Measurements from ENCODE around the gene SYNPO. TPM values are rescaled to one million over a fixed set of nuclear protein-coding genes. Genes with fewer than 3 reads are reported as not detected.

SYNPO gene
- total RNA-seq, 1 donor from 2014 or later: 16.1 TPM

- Mint-ChIP-seq H3K27me3 (ENCODE audit: unreplicated experiment) (peaks cover 3% of the 10 kb centered on the region), H3K36me3 (ENCODE audit: unreplicated experiment) (no peaks in the 10 kb centered on the region), H3K4me1 (ENCODE audit: low read depth, unreplicated experiment) (peaks cover 52% of the 10 kb centered on the region), H3K9me3 (ENCODE audit: unreplicated experiment) (peaks cover 12% of the 10 kb centered on the region), H3K27ac (ENCODE audit: unreplicated experiment) (peak overlapping the region; percentile 70), H3K4me3 (ENCODE audit: unreplicated experiment) (peak overlapping the region; percentile 59)
- no peak for DNase-seq
- TF ChIP-seq, protein P1, sequence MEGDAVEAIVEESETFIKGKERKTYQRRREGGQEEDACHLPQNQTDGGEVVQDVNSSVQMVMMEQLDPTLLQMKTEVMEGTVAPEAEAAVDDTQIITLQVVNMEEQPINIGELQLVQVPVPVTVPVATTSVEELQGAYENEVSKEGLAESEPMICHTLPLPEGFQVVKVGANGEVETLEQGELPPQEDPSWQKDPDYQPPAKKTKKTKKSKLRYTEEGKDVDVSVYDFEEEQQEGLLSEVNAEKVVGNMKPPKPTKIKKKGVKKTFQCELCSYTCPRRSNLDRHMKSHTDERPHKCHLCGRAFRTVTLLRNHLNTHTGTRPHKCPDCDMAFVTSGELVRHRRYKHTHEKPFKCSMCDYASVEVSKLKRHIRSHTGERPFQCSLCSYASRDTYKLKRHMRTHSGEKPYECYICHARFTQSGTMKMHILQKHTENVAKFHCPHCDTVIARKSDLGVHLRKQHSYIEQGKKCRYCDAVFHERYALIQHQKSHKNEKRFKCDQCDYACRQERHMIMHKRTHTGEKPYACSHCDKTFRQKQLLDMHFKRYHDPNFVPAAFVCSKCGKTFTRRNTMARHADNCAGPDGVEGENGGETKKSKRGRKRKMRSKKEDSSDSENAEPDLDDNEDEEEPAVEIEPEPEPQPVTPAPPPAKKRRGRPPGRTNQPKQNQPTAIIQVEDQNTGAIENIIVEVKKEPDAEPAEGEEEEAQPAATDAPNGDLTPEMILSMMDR (IDR thresholded peaks at IDR 0.05; ENCODE audit: partially characterized antibody, unreplicated experiment): no peak
Observed at GRCh38 chr5:150631326-150631701, 9.1 kb upstream of the SYNPO start.

DNA sequence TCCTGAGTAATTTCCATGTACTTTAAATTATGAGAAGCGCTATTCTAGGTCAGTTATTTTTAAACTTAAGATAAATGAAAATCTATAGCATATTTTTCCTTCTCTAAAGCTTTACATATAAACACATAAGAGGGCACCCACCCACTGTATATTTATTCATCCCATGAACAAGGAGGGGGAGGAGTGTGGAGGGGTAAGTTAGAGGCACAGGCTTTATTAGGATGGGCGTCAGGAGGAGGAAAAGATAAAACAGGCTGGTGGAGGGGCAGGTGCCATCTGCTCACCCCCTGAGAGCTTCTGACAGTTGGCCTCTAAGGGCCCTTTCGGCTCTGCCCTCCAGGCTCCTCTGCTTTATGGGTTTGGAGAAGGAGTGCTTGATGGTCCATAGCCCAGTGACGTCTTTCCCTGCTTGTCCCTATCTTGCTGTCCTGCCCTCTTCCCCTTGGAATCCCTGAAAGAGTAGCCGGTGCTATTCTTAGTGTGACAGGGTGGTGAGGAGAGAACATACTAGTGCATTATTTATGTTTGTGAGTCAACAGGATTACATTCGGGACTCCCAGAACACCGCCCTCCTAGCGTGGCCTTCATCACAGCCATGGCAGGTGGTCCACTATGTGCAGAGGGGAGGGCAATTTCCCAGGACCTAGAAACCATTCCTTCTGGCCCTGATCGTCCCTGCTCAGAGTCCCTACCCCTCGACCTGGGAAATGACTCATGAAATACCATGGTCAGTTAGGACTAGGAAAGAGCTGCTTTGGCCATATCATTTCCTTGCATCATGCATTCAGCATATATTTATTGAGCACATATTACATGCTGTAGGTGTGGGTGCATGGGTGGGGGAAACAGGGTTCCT is 7.9 kb upstream of the SYNPO start:
- TF ChIP-seq, protein P1 (IDR thresholded peaks at IDR 0.05; ENCODE audit: partially characterized antibody, unreplicated experiment): no peak
- H3K27me3 Mint-ChIP-seq (ENCODE audit: unreplicated experiment): peaks cover 9% of the 10 kb centered on the region
- peaks cover 55% of the 10 kb centered on the region for H3K4me1 Mint-ChIP-seq (ENCODE audit: low read depth, unreplicated experiment)
- H3K36me3 Mint-ChIP-seq (ENCODE audit: unreplicated experiment): no peaks in the 10 kb centered on the region
- peak overlapping the region; percentile 89 for H3K27ac Mint-ChIP-seq (ENCODE audit: unreplicated experiment)
- no peak for DNase-seq
- peak overlapping the region; percentile 52 for H3K4me3 Mint-ChIP-seq (ENCODE audit: unreplicated experiment)
- H3K9me3 Mint-ChIP-seq (ENCODE audit: unreplicated experiment): peaks cover 12% of the 10 kb centered on the region

DNA sequence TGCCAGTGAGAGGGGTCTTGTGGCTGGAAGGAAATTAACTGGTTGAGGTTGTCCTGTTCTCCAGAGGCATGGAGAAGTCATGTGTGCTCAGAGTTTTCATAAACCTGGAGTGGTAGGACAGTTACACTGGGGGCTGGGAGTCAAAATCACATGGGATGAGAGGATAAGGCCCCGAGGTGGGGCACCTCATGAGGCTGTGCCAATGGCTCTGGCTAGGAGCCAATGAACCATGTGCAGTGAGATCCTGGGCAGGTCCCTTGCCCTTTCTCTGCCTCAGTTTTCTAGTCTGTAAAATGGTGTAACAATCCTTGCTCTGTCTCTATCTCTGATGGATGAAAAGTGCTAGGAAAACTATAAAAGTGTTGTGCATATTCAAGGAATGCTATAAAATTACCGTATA is 7.0 kb upstream of the SYNPO start:
- H3K9me3 Mint-ChIP-seq (ENCODE audit: unreplicated experiment): peaks cover 15% of the 10 kb centered on the region
- peaks cover 54% of the 10 kb centered on the region for H3K4me1 Mint-ChIP-seq (ENCODE audit: low read depth, unreplicated experiment)
- peak overlapping the region; percentile 89 for H3K27ac Mint-ChIP-seq (ENCODE audit: unreplicated experiment)
- H3K27me3 Mint-ChIP-seq (ENCODE audit: unreplicated experiment): peaks cover 13% of the 10 kb centered on the region
- H3K4me3 Mint-ChIP-seq (ENCODE audit: unreplicated experiment): peak overlapping the region; percentile 52
- no peak for DNase-seq
- H3K36me3 Mint-ChIP-seq (ENCODE audit: unreplicated experiment): no peaks in the 10 kb centered on the region
- TF ChIP-seq, protein P1 (IDR thresholded peaks at IDR 0.05; ENCODE audit: partially characterized antibody, unreplicated experiment): no peak

DNA sequence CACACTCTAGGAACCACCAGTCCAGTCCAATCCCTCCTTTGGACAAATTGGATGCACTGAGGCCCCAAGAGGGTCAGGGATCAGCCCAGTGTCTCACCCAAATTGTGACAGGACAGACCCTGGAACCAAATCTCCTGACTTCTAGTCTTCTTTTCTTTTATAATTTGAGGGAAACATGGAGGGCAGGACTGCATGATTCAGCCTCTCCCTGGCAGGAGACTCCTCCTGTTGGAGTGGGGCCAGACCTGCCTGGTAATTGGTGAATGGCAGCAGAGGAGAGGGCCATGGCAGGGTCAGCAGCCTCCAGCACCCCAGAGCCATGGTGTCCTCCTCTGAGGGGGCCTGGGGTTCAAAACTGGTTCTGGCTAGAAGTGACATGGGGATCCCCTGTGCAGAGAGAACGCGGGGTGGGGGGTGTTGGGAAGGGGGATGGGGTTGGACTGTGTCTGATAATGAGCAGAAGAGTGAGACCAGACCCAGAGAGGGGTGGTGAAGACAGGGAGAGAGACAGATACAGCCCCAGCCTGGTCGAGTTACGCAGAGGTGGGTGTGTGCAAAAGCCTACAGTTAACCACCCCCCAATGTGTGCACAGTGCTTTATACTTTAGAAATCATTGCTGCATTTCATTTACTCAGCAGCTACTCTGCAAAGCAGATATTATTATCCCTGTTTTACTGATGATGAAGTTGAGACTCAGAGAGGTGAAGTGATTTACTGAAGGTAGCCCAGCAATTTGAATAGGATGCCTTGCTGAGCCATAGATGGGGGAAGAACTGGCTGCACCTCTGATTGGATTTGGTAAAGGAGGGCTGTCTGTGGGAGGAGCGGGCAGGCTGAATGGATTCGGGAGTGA is 3.8 kb upstream of the SYNPO start:
- H3K4me1 Mint-ChIP-seq (ENCODE audit: low read depth, unreplicated experiment): peaks cover 59% of the 10 kb centered on the region
- DNase-seq: no peak
- peak overlapping the region; percentile 43 for H3K4me3 Mint-ChIP-seq (ENCODE audit: unreplicated experiment)
- TF ChIP-seq, protein P1 (IDR thresholded peaks at IDR 0.05; ENCODE audit: partially characterized antibody, unreplicated experiment): no peak
- H3K27ac Mint-ChIP-seq (ENCODE audit: unreplicated experiment): peak overlapping the region; percentile 94
- H3K27me3 Mint-ChIP-seq (ENCODE audit: unreplicated experiment): peaks cover 16% of the 10 kb centered on the region
- no peaks in the 10 kb centered on the region for H3K36me3 Mint-ChIP-seq (ENCODE audit: unreplicated experiment)
- peaks cover 16% of the 10 kb centered on the region for H3K9me3 Mint-ChIP-seq (ENCODE audit: unreplicated experiment)
